Tibial nerve (tissue), 4 donors: ENCODE measurements around the gene TBC1D5. TPM values are rescaled to one million over a fixed set of nuclear protein-coding genes. Genes with fewer than 3 reads are reported as not detected.

Experiments used
- DNase-seq, 2 donors: peaks; one replicate each; pipeline ENCODE4 v3.0.0-alpha.2; 2019; ENCODE audit warnings: low spot score in 2 of 2
- H3K27ac ChIP-seq, 4 donors: fragments of 200-600 bp; sonication (generic) in 3 of 4; one replicate each; pipeline ENCODE4 v1.5.1; 2017 to 2019; ENCODE audit warnings: mild to moderate bottlenecking in 1 of 4
- H3K27me3 ChIP-seq, 2 donors: fragments of 200-600 bp; sonication (generic) in 1 of 2; one replicate each; pipeline versions ENCODE4 v1.5.1 to v1.6.0; 2017 to 2019
- H3K36me3 ChIP-seq, 3 donors: fragments of 200-600 bp; sonication (generic); one replicate each; pipeline ENCODE4 v1.5.1; 2018 to 2019
- H3K4me1 ChIP-seq, 4 donors: fragments of 200-600 bp; sonication (generic) in 3 of 4; one replicate each; pipeline ENCODE4 v1.5.1; 2017 to 2019
- H3K4me3 ChIP-seq, 4 donors: fragments of 200-600 bp; sonication (generic) in 3 of 4; one replicate each; pipeline ENCODE4 v1.5.1; 2017 to 2019; ENCODE audit warnings: mild to moderate bottlenecking in 1 of 4, moderate library complexity in 1 of 4
- H3K9me3 ChIP-seq, 4 donors: fragments of 200-600 bp; sonication (generic) in 3 of 4; one replicate each; pipeline ENCODE4 v1.5.1; 2017 to 2019
- EP300 ChIP-seq, 2 donors: sonication (generic); formaldehyde crosslinking; IDR thresholded peaks; one replicate each; pipeline ENCODE4 v1.6.1; 2017; ENCODE audit warnings: antibody characterized with exemption in 2 of 2, mild to moderate bottlenecking in 1 of 2
- POLR2A ChIP-seq, 2 donors: fragments of 450-650 bp; IDR thresholded peaks; one replicate each; pipeline ENCODE4 v1.6.1; 2017; ENCODE audit warnings: antibody characterized with exemption in 2 of 2, mild to moderate bottlenecking in 2 of 2, moderate library complexity in 2 of 2
- WGBS, 2 donors: methylation state at CpG; one replicate each; pipeline ENCODE4 v1.1.5; 2018; 5-methylcytosine and 5-hydroxymethylcytosine counted together
- total RNA-seq, 4 donors: library from RNA; depleted of rRNA; stranded (reverse); fragments of >200 nt; gene quantifications; one replicate each; pipeline ENCODE4 v1.1.0, GENCODE V29; 2016
- TF ChIP-seq, protein P1 (sequence below), 5 experiments: fragments of 200-600 bp in 3 of 5; fragments of 450-650 bp in 2 of 5; sonication (generic) in 3 of 5; IDR thresholded peaks; one replicate each; pipeline ENCODE4 v1.5.1; 2016 to 2019; ENCODE audit warnings: antibody characterized with exemption in 5 of 5, mild to moderate bottlenecking in 3 of 5, moderate library complexity in 2 of 5

The TBC1D5 gene
- total RNA-seq, 4 donors from 2014 or later: 55.2 to 128 (median 79.4) TPM

DNA sequence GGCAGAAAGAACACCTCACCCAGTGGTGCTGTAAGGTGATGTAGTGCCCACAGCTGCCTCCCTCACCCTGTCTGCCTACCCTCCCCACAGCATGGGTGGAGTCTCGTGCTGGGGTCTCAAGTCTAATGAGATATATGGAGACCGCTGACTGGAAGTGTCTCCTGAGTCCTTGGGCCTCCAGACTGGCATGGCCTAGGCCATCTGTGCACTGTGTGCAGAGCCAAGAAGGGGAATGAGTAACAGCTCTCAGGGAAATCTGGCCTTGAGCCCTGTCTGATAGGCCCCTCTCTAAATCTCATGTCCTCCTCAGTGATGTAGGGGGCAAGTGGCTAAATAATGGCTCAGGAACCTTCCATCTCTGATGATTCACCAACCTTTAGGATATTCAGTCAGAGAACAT is 580.3 kb downstream of the TBC1D5 start:
- Histone ChIP-seq H3K4me3 (no peak overlapping the region), H3K27ac (no peak overlapping the region), H3K27me3 (no peaks in the 10 kb centered on the region), H3K4me1 (no peaks in the 10 kb centered on the region), H3K36me3 (peaks cover 0 to 96% (median 16%) of the 10 kb centered on the region in 3 donors), H3K9me3 (no peaks in the 10 kb centered on the region)
- DNase-seq: no peak
- TF ChIP-seq, protein P1, sequence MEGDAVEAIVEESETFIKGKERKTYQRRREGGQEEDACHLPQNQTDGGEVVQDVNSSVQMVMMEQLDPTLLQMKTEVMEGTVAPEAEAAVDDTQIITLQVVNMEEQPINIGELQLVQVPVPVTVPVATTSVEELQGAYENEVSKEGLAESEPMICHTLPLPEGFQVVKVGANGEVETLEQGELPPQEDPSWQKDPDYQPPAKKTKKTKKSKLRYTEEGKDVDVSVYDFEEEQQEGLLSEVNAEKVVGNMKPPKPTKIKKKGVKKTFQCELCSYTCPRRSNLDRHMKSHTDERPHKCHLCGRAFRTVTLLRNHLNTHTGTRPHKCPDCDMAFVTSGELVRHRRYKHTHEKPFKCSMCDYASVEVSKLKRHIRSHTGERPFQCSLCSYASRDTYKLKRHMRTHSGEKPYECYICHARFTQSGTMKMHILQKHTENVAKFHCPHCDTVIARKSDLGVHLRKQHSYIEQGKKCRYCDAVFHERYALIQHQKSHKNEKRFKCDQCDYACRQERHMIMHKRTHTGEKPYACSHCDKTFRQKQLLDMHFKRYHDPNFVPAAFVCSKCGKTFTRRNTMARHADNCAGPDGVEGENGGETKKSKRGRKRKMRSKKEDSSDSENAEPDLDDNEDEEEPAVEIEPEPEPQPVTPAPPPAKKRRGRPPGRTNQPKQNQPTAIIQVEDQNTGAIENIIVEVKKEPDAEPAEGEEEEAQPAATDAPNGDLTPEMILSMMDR (IDR thresholded peaks at IDR 0.05): no peak
- TF ChIP-seq EP300 (IDR thresholded peaks at IDR 0.05) (no peak), POLR2A (IDR thresholded peaks at IDR 0.05) (no peak)
- WGBS, 2 donors: 88 to 92% methylated on average over 1 to 2 of the region's 2 CpGs

DNA sequence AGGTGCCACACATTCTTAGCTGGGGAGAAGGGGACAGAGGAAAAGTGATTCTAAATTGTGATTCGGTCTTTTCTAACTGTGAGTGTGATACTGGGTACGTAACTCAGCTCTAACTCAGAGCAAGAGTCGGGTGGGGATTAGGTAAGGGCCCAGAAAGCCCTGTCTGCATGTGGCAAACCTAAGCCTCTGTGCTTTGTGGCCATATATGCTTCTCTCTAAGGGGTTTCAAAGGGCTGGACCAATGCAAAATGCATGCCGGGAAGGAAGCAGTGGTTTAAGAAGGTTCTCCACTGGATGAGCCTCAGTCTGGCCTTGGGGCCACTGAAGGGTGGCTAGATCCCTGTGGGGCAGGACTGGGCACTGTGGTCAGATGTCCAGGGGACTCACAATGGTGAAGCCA is 581.8 kb downstream of the TBC1D5 start:
- Histone ChIP-seq H3K27ac (no peak overlapping the region), H3K4me1 (no peaks in the 10 kb centered on the region), H3K4me3 (no peak overlapping the region), H3K9me3 (peaks cover 0 to 8% (median 0%) of the 10 kb centered on the region in 4 donors), H3K36me3 (peaks cover 0 to 97% (median 13%) of the 10 kb centered on the region in 3 donors), H3K27me3 (no peaks in the 10 kb centered on the region)
- TF ChIP-seq, protein P1 (IDR thresholded peaks at IDR 0.05): no peak
- TF ChIP-seq EP300 (IDR thresholded peaks at IDR 0.05) (no peak), POLR2A (IDR thresholded peaks at IDR 0.05) (no peak)
- 88 to 94% methylated on average over 4 of the region's 4 CpGs for WGBS, 2 donors
- DNase-seq: no peak

DNA sequence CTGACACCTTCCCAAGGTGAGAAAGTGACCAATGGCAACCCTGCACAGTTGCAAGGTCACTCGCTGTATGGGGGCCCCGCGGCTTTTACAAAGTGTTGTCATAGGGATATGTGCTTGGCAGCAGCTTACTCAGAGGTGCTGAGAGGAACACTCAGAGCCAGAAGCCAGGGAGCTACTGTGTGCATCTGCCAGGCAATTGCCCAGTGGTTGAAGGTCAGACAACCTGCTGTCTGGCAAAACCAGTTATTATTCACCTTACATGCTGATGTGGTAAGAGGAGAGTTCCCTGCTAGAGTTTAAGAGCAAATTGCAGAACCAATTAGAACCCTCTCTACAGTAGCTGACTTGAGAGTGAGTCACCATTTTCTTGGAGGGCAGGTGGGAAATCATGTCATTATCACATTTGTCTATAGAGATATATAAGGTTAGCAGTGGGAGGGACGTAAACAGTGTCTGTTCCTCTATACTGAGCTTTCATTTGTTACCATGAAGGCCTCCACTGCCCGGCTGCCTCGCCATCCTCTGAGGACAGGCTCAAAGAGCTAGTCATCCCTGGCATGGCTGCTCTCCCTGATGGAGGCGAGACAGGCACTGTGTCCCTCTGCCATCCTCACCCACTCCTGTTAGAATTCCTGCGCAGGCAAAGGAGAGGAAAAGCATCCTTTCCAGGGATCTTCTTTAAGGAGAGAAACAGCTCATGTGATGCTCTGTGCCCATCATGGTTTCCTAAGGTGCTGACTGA is 583.3 kb downstream of the TBC1D5 start:
- Histone ChIP-seq H3K4me3 (no peak overlapping the region), H3K9me3 (peaks cover 0 to 21% (median 0%) of the 10 kb centered on the region in 4 donors), H3K4me1 (no peaks in the 10 kb centered on the region), H3K27ac (no peak overlapping the region), H3K27me3 (no peaks in the 10 kb centered on the region), H3K36me3 (peaks cover 0 to 97% (median 9%) of the 10 kb centered on the region in 3 donors)
- WGBS, 2 donors: 86 to 98% methylated on average over 8 of the region's 8 CpGs
- TF ChIP-seq, protein P1 (IDR thresholded peaks at IDR 0.05): no peak
- TF ChIP-seq EP300 (IDR thresholded peaks at IDR 0.05) (no peak), POLR2A (IDR thresholded peaks at IDR 0.05) (no peak)
- DNase-seq: no peak

DNA sequence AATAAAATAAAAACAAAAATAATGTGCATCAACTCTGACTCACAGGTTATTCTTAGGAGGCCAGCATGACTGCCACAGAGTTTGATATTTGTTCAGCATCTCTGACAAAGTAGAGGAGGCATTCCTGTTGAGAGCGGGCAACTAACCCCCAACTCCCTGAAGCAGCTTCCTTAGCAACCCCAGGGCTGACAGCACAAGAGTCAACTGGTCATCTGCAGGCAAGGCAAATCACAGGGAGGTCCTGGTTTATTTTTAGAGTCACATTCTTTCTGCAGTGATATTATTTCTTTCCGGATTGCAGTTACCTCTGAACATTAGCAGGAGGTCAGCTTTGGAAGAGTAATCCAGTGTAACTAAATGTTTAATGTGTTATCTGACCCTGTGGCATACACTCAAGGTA is 584.7 kb downstream of the TBC1D5 start:
- Histone ChIP-seq H3K27ac (no peak overlapping the region), H3K36me3 (peaks cover 0 to 98% (median 9%) of the 10 kb centered on the region in 3 donors), H3K4me3 (no peak overlapping the region), H3K27me3 (no peaks in the 10 kb centered on the region), H3K4me1 (no peaks in the 10 kb centered on the region), H3K9me3 (peaks cover 0 to 35% (median 4%) of the 10 kb centered on the region in 4 donors)
- 61 to 62% methylated on average over 2 of the region's 2 CpGs for WGBS, 2 donors
- DNase-seq: no peak
- TF ChIP-seq, protein P1 (IDR thresholded peaks at IDR 0.05): no peak
- TF ChIP-seq POLR2A (IDR thresholded peaks at IDR 0.05): no peak
- no peak for TF ChIP-seq EP300 (IDR thresholded peaks at IDR 0.05)

DNA sequence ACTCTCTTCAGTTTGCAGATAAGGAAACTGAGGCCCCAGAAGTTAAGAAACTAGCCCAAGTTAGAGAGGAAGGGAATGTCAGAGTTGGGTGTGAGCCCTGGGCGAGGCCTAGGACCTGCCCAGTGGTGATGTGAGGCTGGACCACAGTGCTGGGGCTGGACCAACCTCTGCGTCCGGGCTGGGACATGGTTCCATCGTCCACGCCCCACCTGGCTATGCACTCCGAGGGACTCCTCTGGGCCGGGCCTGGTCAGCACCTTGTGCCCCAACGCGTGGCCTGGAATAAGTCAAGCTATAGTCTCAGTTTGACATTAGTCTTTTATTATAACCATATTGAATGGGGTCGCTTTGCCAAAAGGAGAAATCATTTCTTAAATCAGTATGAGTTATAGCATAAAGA is 585.6 kb downstream of the TBC1D5 start:
- H3K9me3 ChIP-seq: peaks cover 0 to 44% (median 4%) of the 10 kb centered on the region in 4 donors
- no peak overlapping the region for H3K4me3 ChIP-seq
- H3K27ac ChIP-seq: no peak overlapping the region
- peaks cover 0 to 98% (median 9%) of the 10 kb centered on the region in 3 donors for H3K36me3 ChIP-seq
- H3K4me1 ChIP-seq: no peaks in the 10 kb centered on the region
- no peaks in the 10 kb centered on the region for H3K27me3 ChIP-seq
- WGBS, 2 donors: 93 to 99% methylated on average over 10 of the region's 10 CpGs
- no peak for DNase-seq
- TF ChIP-seq, protein P1 (IDR thresholded peaks at IDR 0.05): no peak
- TF ChIP-seq EP300 (IDR thresholded peaks at IDR 0.05) (no peak), POLR2A (IDR thresholded peaks at IDR 0.05) (no peak)
